ENCODE data around the gene SLC31A1. TPM values are rescaled to one million over a fixed set of nuclear protein-coding genes. Genes with fewer than 3 reads are reported as not detected.

SLC31A1 gene
- total and polyA plus RNA-seq, 2 of the 13 experiments (the other 11 are each of a cell fraction or from before 2014, with no cell fraction given) = 62.9 to 70.0 TPM

DNA sequence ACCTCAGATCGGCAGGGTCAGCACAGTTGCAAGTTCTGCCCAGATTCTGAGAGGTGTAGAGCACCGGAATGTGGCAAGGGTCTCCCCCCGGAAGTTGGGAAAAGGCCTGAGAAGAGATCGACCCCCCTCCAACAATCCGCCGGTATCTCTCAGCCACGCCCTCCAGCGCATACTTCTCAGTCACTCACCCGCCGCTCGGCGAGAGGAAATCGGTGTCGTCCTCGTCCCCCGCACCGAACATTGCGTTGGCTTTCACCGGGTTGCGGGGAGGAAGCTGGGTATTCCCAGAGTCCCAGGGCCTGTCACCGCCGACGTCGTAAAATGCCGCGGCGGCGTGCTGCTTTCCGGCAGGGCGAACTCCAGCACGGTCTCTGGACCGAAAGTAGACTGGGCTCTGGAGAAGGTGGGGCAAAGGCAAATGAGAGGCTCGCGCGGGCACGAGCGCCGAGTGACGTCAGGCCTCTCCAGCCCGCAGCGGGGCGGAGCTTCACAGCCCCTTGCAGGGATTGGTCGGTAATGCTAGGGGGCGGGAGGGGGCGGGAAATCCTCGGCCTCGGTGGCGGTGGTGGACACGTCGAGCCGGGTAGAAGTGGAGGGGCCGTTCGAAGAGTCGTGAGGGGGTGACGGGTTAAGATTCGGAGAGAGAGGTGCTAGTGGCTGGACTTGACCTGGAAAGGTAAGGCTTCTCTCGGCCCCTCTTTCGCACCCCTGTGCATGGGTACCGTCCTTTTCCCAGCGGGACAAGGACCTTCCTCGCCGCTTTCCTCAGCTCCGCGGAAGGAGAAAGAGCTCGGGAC is at the start of gene SLC31A1, which contains the start of gene FKBP15 (continued):
- peak; percentile 69 for TF ChIP-seq PAXIP1 (CRISPR knock-in tag; conservative IDR thresholded peaks at IDR 0.05)
- TF ChIP-seq FOXP1 (IDR thresholded peaks at IDR 0.05) = no peak
- TF ChIP-seq FOXP1 (CRISPR knock-in tag; IDR thresholded peaks at IDR 0.05) = no peak
- TF ChIP-seq, protein P1, sequence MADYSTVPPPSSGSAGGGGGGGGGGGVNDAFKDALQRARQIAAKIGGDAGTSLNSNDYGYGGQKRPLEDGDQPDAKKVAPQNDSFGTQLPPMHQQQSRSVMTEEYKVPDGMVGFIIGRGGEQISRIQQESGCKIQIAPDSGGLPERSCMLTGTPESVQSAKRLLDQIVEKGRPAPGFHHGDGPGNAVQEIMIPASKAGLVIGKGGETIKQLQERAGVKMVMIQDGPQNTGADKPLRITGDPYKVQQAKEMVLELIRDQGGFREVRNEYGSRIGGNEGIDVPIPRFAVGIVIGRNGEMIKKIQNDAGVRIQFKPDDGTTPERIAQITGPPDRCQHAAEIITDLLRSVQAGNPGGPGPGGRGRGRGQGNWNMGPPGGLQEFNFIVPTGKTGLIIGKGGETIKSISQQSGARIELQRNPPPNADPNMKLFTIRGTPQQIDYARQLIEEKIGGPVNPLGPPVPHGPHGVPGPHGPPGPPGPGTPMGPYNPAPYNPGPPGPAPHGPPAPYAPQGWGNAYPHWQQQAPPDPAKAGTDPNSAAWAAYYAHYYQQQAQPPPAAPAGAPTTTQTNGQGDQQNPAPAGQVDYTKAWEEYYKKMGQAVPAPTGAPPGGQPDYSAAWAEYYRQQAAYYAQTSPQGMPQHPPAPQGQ (CRISPR knock-in tag; IDR thresholded peaks at IDR 0.05; ENCODE audit: borderline replicate concordance) = no peak
- no peak for TF ChIP-seq ZNF335 (CRISPR knock-in tag; IDR thresholded peaks at IDR 0.05)
- no peak for TF ChIP-seq HMG20A (CRISPR knock-in tag; IDR thresholded peaks at IDR 0.05; ENCODE audit: borderline replicate concordance)
- TF ChIP-seq IKZF1 (IDR thresholded peaks at IDR 0.05) = no peak
- peak; percentile 80 for TF ChIP-seq JUN (CRISPR knock-in tag; IDR thresholded peaks at IDR 0.05)
- TF ChIP-seq, protein P2, sequence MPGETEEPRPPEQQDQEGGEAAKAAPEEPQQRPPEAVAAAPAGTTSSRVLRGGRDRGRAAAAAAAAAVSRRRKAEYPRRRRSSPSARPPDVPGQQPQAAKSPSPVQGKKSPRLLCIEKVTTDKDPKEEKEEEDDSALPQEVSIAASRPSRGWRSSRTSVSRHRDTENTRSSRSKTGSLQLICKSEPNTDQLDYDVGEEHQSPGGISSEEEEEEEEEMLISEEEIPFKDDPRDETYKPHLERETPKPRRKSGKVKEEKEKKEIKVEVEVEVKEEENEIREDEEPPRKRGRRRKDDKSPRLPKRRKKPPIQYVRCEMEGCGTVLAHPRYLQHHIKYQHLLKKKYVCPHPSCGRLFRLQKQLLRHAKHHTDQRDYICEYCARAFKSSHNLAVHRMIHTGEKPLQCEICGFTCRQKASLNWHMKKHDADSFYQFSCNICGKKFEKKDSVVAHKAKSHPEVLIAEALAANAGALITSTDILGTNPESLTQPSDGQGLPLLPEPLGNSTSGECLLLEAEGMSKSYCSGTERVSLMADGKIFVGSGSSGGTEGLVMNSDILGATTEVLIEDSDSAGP (CRISPR knock-in tag; IDR thresholded peaks at IDR 0.05; ENCODE audit: borderline replicate concordance) = peak; percentile 81
- no peak for TF ChIP-seq NPAS2 (CRISPR knock-in tag; IDR thresholded peaks at IDR 0.05; ENCODE audit: borderline replicate concordance)
- TF ChIP-seq TOPORS (CRISPR knock-in tag; IDR thresholded peaks at IDR 0.05) = peak; percentile 78; the same call in 1 of the 2 replicates
- TF ChIP-seq ZNF557 (CRISPR knock-in tag; IDR thresholded peaks at IDR 0.05) = 0 out of 2 replicates have a peak, but pooled peaks have one; percentile 53
- no peak for TF ChIP-seq TMF1 (CRISPR knock-in tag; IDR thresholded peaks at IDR 0.05; ENCODE audit: low read depth)
- TF ChIP-seq ARID4A (CRISPR knock-in tag; IDR thresholded peaks at IDR 0.05; ENCODE audit: borderline replicate concordance) = peak; percentile 97
- TF ChIP-seq RARG (CRISPR knock-in tag; IDR thresholded peaks at IDR 0.05; ENCODE audit: low read depth) = 0 out of 2 replicates have a peak, but pooled peaks have one; percentile 6
- no peak for TF ChIP-seq SUZ12 (IDR thresholded peaks at IDR 0.05; ENCODE audit: low read depth, low read length)

Measured in HepG2 (cell line).